GM21737 (cell line): ENCODE data around the gene MROH2B.

ENCODE experiments used
- ATAC-seq: cut with Tn5 transposase; IDR thresholded peaks from one replicate; pipeline ENCODE4 v1.9.1; 2021; ENCODE audit warnings: mild to moderate bottlenecking, moderate library complexity; ENCODE audit not compliant: unreplicated experiment

MROH2B gene

DNA sequence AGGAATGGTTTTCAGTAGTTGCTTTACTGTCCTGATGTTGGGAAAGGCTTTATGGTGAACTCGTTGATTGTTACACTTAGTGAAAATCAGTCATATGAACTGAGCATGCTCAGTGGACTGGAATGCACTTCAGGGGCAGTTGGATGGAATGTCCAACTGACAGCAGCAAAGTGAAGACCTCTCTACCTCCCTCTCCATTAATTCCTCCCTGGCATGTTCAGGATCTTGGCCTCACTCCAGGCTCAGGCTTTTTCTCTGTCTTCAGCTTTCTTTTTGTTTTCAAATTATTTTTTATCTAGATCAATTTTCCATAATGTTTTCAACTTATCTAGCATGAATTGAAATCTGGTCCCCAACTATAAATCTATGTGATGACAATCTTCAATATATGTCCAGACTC is at the start of gene MROH2B:
Gene MROH2B (minus strand): TSS at position 101 of the 400 bp plus-strand sequence. CDS start 490 bp downstream, outside the sequence.
- no peak for ATAC-seq

DNA sequence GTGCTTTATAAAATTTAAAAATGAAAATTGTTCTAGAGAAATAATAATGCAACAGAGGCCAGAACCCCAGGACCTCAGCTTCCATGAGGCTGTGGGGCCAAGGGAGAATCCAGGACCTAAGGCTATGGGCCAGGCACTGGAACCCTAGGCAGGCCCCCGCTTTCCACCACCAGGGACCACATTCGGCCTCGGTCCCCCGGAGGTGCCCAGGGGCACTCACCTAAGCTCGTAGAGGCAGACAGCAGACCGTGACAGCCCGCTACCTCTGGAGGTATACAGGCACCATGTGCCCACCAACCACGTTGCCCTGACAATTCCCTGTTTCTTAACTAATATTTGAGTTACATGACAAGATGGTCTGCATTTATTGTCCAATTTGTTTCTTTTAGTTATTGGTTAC is 49.5 kb upstream of the MROH2B start:
- ATAC-seq: no peak

DNA sequence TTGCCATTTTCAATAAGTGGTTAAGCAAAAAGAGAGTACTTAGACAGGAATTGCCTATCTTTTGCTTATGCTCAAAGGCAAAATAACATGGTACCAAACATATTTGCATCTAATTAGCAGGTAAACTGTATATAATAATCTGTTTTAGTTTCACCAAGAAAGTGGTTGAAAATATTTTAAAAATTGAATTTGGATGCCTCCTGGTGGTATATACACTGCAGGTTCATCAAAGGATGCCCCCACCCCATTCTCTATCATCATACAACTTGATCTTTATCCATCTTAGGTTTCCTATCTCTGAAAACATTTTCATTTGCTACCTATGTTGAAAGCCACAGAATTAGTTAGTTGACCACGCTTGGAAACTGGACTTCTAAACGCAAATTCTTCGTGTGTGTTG is 47.0 kb upstream of the MROH2B start:
- ATAC-seq: no peak

DNA sequence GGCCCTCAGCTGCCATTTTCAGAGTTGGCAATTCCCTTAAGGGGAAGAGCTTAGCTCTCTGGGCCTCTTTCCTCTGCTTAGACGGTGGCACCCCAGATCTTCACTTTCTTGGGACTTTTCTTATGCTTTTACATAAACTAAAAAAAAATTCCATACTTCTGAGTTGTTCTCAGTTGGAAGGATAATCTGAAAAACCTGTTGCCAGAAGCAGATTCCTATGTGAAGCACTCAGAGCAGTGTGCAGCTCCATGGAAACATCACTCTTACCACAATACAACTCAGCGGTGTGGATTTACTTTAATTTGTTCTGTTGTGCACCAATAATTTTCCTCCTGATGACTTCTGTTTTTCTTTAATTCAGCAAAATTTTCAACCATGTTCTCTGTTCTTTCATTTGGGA is 44.1 kb upstream of the MROH2B start:
- ATAC-seq: no peak

DNA sequence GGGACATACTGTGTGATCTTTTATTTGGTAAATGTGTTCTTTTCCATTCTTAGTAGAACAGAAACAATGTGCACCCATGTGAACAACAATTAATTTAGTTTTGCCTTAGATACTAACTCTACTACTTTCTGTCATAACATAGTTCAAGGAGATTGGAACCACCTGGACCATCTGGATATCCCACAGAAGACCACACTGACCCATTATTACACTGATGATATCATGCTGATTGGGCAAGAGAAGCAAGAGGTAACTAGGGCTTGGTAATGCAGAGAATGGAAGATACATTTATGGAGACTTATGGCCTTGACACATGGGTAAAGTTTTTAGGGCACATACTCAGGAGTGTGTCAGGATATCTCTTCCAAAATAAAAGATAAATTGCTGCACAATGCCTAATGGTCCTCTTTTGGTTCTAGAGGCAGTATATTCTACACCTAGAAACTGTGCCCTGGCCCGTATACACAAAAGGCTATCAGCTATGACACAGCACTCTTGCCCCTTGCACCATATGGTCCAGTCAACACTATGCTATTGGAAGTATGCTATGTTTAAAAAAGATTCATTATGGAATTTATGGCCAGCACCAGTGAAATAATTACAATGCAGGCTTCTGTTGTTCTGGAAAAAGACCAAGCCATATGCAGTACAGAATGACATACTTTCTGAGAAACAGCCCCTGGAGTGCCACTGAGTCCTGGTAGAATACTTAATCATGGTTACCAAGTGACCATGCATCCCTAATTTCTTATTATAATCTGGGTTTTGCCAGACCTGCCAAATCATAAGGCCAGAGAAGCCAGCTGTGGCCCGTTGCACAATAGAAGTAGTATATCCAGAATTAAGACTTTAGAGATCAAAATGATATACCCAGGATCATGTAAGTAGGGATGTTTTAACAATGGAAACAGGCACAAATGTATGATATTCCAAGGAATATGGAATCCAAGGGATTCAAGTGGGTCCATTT is 41.6 kb upstream of the MROH2B start:
- ATAC-seq: no peak

DNA sequence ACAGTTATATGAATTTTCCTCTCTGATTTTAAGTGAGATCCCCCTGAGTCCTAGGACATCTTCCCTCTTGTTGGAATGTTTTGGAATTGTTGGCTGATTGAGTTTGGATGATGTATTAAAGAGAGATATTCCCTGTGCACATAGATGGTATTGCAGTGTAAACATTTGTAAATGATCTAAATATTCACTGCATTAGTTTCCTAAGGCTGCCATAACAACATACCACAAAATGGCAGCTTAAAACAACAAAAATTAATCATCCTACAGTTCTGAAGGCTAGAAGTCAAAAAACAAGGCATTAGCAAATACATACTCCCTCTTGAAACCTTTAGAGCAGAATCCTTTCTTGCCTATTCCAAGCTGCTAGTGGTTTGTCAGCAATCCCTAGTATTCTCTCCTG is 38.0 kb upstream of the MROH2B start:
- no peak for ATAC-seq

DNA sequence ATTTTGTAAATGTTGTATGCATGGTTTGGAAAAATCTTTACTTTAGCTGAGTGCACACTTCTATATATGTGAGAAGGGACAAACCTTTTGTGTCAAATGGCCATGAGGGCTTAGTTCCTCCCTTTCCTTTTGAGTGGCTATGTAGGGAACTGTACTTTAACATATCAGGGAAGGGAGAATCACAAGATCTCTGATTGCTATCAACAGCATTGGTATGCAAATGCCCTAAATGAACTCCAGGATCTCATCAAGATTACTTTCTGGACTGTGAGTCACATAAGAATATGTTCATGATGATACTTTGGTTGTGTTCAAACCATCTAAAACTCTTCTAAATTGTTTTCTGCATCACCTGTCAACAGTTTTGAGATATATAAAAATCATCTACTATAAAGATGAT is 31.2 kb upstream of the MROH2B start:
- ATAC-seq: no peak

DNA sequence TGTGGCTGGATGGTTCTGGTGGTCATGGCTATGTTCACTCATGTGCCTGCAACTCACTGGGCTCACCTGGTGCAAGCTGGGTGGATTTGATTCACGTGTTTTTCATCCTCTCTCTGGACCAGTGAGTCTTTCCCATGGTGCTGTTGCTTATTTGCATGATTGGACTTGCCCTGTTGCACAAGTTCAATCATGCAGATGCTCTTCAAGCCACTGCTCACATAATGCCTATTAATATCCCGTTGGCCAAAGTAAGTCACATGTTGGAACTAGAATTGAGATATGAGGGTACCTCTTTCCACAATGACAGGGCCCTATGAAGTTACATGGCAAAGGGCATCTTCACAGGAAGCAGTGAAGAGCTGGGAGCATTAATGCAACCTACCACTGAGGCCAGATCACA is 26.5 kb upstream of the MROH2B start:
- ATAC-seq: no peak

DNA sequence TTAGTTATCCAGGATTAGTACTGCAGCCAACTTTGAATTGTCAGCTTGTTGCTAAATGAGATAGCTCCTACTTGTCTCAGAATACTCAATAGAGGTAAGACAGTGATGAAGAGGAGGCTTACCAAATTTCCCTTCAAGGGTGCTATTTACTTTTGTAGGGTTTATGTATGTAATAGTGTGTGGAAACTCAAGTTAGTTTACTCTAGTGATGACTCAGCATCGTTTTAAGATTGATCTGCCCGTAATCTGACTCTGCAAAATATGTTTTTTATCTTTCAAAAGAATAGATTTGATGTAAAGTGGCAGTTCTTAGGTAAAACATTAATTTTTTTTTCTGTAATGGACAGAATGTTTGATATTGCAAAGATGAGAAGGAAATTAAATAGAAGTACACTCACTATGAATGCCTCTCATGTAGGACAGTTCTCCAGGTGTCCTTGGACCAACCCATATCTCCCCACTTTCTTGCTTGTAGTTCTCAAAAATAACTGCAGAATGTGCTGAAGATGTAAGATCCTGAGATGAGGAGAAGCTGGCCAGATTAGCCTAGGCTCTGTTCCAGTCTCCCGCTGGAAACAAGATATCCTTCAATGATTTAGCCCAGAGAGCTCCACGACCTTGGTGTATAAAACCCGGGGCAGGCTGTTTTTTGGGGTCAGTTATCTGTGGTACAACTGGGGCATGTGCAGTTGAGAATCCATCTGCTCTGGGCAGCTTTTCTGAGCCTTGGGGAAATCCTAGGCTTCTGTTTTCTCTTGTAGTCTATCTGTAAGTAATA is 24.4 kb upstream of the MROH2B start:
- ATAC-seq: no peak

DNA sequence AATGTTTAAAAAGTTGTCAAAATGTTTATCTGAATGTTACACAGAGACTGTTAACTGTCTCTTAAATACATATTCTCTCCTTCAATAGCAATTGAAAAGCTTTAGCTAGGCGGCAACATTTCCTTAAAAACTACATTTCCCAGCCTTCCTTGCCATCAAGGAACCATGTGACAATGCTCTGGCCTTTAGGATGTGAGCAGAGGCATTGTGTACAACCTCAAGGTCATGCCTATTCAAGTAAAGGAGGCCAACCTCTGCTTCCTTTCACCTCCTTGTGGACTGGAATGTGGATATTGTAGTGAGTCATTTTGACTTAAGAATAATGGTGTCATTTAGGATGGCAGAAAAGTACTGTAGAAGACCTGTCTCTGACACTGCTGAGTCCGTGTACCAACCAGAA is 23.7 kb upstream of the MROH2B start:
- no peak for ATAC-seq

DNA sequence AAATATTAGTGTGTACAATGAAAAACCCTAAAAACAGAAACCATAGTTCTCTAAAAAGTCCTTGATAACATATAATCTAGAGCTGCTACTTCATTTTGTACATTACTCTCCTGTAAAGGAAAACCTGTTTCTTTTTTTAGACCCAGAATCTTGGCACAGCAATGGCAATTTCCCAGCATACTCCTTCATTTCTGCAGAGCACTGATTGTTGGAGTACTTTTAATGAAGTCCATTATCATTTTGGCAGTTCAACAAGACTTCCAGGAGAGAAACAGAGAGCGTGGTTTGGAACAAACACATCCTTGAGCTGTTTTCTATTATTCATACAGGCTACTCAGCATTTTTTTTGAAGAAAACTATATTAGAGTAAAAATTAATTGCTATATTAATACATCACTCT is 22.7 kb upstream of the MROH2B start:
- no peak for ATAC-seq

DNA sequence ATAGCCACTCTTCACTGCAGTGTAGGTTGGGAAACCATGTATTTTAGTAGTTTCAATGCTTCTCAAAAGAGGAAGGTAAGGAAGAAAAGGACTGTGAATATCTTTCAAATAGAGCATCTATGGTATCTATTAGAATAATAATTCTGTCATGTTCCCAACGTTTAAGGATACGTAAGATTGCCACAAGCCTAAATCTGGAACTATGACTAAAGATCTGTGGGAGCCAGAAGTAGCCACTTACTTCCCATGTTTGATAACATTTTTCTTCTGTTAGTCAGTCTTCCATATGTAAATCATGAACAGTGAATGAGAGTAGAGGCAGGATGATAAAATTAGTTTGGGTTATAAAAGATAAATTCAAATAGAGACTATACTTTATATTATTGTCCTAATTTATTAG is 16.3 kb upstream of the MROH2B start:
- ATAC-seq: no peak

DNA sequence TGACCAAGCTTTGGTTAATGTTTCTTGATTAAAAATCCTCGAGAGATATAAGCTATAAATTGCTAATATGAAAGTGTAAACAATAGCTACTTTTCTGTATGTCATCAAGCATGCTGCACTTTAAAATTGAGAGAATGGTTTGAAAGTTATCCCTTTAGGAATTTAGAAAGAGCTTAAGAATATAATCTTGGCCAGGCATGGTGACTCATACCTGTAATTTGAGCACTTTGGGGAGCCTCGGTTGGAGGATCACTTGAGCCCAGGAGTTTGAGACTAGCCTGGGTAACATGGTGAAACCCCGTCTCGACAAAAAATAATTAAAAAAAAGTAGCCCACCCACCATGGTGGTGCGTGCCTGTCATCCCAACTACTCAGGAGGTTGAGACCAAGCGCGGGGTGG is 12.2 kb upstream of the MROH2B start:
- ATAC-seq: no peak

DNA sequence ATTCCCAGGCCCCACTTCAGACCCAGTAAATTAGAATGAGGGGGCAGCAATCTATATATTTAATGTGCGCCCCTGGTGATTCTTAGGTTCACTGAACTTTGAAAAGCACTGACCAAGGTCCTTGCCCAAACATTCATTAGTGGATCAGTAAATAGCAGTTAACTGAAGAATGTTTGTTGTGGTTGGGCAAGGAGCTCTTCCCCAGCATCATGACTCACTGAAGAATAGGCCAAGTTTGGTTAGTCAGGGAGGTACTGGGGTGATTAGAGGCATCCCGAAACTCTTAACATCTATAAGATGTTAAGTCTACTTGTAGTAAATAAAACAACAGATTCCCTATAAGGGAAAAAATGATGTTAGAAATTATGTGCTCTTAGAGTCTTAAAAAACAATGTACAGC is 833 bp upstream of the MROH2B start:
- ATAC-seq: no peak

DNA sequence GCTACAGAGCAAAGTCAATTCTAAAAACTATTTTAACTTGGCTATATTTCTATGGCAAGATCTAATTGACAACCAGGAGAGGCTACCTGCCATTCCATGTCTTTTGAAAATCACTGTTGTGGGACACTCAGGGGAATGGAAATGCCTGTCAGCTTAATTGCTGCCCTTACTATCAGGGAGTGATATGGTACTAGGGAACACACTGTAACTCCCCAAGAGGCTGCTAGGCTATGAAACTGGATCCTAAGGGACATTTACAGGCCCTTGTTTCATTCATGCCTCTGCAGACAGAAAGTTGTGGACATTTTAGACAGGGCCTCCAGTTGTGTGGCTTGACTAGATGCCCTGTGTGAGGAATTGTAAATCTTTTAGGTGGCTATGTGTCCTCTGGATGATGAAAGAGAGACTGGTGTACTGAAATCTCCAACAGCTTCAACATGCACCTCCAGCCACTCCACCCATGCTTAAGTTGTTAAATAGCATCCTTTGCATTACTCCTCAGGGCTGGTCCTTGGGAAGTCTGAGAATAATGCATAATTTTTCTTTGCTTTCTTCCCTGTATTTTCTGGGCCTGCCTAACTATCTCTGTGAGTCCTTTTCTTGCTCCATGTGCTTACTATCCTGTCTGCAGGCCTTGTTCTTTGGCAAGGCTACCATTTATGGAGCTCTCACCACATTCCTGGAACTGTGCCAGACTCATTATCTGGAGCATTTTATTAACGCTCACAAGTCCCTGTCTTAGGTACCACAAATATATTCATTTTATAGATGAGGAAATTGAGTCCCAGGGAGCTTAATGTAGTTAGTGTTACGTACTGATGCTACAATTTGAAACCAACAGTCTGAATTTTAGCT is 3.2 kb downstream of the MROH2B start:
- ATAC-seq: no peak

DNA sequence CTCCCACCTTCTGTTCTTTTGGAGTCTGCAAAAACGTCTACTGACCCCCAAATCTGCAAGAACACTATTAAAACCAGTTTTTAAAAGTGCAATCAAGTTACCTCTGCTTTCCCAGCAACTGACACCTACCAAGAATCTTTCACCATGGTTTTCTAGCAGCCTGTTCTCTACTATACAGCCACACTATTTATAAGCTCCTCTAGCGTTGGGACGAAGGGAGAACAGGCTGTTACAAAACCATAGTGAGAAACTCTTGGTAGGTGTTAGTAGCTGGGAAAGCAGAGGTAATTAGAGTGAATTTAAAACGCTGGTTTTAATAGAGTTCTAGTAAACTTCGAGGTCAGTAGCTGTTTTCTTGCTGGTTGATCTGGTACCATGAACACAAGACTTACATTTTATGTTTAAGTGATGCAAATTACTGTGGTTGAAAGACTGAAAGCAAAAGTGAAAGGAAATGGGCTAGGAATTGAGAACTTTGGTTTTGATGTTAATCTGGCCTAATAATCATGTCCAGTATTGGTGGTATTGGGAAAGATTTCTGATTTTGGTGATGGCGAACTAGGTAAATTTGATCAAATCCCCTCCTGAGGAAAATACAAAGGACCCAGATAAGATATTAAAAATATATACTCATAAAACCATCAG is 5.3 kb downstream of the MROH2B start:
- ATAC-seq: no peak

DNA sequence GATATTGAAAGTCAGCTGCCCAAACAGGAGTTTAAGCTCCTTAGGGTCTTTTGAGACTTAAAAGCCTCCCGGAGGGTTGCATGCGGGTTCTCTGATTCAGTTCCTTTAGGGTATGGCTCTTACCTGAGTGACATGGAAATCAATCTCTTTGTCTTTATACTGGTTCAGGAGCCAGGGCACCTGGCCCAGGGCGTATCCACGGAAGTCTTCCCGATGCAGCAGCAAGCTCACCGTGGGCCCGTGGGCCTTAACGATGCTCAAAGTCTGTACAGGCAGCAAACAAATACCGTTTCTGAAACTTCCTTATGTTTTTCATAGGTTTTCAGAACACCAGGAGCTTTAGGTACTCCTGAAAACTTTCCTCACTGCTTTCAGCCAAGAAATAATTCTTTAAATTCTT is 13.2 kb downstream of the MROH2B start:
- no peak for ATAC-seq

DNA sequence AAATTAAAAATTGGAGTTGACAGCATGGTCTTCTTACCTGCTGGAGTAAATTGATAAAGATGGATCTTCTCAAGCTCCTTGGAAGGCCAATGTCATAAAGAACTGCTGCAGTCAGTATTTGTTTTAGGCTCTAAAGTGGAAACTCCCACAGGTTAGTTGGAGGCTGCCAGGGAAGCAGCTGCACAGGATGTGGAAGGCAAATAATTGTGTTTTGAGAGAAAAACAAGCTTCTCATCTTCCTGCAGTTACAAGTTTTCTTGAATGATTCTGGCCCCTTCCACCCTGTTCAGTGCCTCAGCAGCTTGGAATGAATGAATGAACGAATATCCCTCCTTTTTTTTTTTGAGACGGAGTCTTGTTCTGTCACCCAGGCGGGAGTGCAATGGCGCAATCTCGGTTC is 13.9 kb downstream of the MROH2B start:
- no peak for ATAC-seq

DNA sequence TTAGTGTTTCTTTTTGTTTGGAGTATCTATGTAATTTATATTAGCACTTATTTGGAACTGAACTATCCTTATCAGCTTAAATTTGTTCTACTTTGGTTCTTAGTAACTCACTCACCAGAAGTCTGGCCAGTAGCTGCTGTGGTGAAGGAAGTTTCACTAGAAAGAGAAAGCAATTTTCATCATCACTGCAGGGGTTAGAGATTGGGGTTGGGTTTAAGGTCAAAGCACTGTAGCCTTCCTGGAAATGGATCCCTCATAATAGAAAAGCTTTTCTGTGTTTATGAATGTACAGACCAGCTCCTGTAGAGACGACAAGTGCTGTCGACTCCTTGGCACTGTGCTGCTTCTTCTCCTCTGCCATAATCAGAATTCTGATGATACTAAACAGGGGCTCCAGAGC is 22.2 kb downstream of the MROH2B start:
- ATAC-seq: no peak

DNA sequence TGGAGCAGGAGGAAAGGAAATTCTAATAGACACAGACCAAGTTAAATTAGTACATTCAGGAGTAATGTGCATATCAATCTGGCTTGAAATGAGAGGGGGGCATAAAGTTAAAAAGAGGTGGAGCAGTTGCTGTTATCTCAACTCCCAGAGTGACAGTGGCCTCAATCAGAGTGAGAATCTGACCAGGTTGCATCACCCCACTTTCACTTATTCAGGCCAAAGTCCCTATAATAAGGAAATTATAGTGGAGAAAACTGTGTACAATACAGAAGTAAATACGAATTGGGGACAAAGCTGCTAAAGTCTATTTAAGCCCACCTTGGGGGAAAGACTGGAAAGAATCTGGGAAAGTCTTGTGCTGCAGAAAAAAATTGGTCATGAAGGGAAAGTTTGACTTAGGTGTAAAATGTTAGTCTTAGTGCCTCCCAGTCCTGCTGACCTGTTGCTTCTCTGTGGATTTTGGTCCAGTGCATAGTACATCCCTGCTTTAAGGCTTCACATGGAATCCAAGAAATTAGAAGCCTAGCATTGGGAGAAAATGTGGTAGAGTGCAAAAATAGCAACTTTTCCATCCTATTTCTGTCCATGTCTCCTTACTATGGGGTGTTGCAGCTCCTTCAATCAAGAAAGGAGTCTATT is 27.9 kb downstream of the MROH2B start:
- ATAC-seq: no peak
